HG03097 (cell line): ENCODE measurements around the gene ENGASE.

Experiments
- ATAC-seq: cut with Tn5 transposase; IDR thresholded peaks from one replicate; pipeline ENCODE4 v1.9.1; 2021; ENCODE audit not compliant: unreplicated experiment, low FRiP score

Gene ENGASE

GRCh38 chr17:79039171-79039570 is 35.5 kb upstream of the ENGASE start:
- no peak for ATAC-seq

DNA sequence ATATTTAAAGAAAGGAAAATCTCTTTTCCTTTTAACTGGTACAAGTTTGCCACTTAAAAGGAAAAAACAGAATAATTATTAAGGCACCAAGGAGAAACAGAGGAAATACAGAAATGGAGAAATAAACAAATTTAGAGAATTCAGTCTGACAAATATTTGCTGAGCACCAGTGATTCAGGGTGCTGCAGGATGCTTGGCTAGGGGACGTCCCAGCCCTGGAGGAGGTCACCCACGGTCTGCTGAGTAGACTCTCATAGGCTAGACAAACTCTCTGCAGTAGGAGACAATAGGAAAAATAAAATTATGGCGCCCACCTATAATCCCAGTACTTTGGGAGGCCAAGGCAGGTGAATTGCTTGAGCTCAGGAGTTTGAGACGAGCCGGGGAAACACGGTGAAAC is 34.7 kb upstream of the ENGASE start:
- no peak for ATAC-seq

DNA sequence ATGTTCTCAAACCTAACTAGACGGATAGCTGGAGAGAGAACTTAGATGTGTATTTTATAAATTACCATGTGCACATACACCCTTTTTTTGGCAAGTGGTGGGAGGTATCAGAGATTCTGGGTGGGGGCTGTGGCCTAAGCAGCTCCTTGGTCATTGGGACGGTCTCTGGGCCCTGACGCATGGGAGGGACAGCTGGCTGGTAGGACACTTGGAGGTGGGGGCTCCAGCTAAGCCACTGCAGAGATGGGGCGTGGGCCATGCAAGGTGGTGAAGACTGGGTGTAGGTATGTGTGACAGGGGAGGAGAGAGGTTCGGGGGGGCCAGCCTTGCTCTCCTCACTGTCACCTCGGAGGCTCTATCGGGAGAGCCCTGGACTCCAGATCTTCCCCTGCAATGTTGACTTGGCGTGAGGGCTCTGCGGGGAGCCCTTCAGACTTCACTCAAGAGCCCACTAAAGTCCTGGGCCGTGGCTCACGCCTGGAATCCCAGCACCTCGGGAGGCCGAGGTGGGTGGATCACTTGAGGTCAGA is 33.5 kb upstream of the ENGASE start:
- ATAC-seq = no peak

DNA sequence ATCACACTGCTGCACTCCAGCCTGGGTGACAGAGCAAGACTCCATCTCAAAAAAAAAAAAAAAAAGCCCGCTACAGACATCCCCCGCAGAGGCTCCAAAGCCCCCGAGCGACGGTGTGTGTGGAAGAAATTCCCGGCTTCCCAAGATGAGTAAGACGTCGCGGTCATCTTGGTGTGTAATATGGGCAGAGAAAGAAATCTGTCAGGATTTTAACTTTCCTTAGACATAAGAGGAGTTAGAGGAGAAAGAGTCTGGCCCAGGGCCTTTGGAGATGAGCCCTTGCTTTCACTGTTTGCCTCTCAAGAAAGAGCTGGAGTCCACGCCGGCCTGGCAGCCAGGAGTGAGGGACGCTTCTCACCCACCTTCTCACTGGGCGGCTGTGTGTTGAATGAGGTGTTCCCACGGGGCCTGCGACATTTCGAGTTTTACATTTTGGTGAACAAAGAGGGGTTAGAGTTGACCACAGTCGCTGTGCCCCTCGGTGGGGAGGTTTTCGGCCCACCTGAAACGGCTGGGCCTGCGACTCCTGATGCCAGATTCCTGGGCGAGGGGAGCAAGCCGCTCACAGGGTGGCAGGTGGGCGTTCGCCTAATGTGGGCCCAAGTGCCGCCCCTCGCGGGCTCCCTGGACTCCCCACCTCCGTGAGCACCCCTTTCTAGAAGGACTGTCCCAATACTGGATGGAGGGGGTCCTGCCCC is 32.8 kb upstream of the ENGASE start:
- no peak for ATAC-seq

GRCh38 chr17:79042421-79043190 is 32.0 kb upstream of the ENGASE start:
- no peak for ATAC-seq

- no peak for ATAC-seq
Measured at GRCh38 chr17:79043191-79043930, 31.3 kb upstream of the ENGASE start.

DNA sequence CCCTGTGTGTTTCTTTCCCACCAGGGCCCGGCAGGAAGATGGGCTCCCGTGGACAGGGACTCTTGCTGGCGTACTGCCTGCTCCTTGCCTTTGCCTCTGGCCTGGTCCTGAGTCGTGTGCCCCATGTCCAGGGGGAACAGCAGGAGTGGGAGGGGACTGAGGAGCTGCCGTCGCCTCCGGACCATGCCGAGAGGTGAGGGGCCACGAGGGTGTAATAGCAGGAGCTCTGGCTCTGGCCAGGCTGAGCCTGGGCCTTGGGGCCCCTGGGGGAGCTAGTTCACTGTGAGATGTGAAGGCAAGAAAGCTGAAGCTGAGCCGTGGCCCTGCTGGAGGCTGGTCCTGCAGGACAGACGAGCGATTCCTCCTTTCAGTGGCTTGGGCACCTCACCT is 30.7 kb upstream of the ENGASE start:
- ATAC-seq = no peak

GRCh38 chr17:79044462-79044861 is 30.2 kb upstream of the ENGASE start:
- no peak for ATAC-seq

GRCh38 chr17:79045001-79045729 is 29.5 kb upstream of the ENGASE start:
- no peak for ATAC-seq

DNA sequence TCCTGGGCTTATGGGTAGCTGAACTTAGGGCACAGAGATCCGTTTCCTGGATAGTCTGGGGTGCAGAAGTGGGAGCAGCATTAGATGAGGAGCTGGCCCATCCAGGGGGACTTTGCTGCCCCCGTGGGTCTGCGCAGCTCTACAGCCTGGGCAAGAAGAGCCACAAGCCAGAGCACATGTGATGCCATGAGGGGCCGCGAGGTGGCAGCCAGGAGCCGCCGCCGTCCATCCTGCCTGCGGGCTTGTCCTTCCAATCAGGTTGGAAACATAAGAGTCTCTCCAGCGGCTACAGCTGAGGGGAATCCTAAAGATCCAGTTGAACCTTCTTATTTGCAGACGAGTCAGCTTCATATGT is 28.8 kb upstream of the ENGASE start:
- ATAC-seq = no peak

DNA sequence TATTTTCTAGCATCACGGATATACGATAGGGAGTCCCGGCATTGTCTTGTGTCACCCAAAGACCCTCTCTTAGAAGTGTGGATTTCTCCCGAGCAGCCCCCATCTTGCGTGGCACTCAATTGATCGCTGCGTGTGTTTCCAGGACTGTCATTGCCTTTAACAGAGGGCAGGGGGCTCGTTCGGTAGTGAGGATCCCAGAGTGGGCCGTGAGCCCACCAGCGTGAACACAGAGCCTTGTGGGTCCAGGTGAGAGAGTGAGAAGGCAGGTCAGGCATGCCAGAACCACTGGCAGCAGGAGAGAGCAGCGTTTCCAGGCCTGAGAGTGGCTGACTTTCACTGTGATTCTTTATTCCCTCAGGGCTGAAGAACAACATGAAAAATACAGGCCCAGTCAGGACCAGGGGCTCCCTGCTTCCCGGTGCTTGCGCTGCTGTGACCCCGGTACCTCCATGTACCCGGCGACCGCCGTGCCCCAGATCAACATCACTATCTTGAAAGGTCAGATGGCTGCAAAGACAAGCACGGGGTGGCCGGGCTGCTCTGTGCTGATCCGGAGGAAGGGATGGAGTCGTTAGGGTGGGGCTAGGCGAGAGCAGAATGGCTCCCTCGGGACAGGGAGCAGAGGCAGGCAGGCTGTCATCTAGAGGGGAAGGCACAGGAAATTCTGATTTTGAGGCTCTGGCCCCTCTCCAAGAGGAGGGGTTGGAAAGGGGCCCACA is 28.3 kb upstream of the ENGASE start:
- ATAC-seq = no peak

DNA sequence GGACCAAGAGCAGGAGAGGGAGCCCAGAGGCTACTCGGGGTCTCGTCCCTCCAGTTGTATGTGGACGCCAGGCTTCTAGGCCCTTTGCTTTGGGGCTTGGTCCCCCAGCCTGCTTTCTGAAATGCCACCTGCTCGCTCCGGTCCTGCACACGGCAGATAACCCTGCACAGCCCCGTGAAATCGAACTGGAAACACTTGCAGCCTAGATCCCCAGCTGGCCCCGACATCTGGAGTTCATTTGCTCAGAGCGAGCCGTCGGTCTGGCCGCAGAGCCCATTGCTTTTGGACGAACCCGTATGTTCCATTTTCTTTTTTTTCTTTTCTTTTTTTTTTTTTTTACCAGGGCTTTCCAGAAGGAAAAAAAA is 27.7 kb upstream of the ENGASE start:
- ATAC-seq = no peak

- ATAC-seq = no peak
Measured at GRCh38 chr17:79047291-79047920, 27.2 kb upstream of the ENGASE start.

GRCh38 chr17:79047923-79048825 is 26.4 kb upstream of the ENGASE start:
- no peak for ATAC-seq

DNA sequence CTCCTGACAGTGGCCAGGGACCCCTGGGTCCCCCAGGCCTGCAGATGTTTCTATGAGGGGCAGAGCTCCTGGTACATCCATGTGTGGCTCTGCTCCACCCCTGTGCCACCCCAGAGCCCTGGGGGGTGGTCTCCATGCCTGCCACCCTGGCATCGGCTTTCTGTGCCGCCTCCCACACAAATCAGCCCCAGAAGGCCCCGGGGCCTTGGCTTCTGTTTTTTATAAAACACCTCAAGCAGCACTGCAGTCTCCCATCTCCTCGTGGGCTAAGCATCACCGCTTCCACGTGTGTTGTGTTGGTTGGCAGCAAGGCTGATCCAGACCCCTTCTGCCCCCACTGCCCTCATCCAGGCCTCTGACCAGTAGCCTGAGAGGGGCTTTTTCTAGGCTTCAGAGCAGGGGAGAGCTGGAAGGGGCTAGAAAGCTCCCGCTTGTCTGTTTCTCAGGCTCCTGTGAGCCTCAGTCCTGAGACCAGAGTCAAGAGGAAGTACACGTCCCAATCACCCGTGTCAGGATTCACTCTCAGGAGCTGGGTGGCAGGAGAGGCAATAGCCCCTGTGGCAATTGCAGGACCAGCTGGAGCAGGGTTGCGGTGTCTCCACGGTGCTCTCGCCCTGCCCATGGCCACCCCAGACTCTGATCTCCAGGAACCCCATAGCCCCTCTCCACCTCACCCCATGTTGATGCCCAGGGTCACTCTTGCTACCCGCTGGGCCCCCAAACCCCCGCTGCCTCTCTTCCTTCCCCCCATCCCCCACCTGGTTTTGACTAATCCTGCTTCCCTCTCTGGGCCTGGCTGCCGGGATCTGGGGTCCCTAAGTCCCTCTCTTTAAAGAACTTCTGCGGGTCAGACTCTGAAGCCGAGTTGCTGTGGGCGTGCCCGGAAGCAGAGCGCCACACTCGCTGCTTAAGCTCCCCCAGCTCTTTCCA is 25.5 kb upstream of the ENGASE start:
- no peak for ATAC-seq

- no peak for ATAC-seq
Measured at GRCh38 chr17:79049821-79050220, 24.8 kb upstream of the ENGASE start.

GRCh38 chr17:79050551-79050950 is 24.1 kb upstream of the ENGASE start:
- no peak for ATAC-seq

DNA sequence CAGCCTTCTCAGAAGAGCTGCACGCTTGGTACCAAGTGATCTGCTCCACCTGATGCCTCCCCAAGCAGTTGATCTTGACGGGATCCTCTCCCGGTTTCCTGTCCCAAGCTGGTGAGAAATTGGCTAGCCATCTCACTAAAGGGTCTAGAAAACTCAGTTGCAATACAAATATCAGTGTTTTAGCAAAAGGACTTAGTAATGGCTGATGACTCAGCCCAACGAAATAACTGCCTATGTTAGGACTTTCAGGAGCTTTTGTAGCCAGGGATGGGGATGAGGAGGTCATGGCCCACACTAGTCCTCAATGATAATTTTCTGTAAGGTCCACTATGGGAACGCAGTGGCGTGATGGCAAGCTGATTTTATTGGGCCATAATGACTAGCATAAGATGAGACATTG is 23.3 kb upstream of the ENGASE start:
- ATAC-seq = no peak
